Measurements from ENCODE around the gene VHLL.
"Not testable (repeated sequence)": the region's sequence is repeated elsewhere in the genome, so short reads cannot be mapped to it uniquely, and the experiment has no call there.

VHLL gene

DNA sequence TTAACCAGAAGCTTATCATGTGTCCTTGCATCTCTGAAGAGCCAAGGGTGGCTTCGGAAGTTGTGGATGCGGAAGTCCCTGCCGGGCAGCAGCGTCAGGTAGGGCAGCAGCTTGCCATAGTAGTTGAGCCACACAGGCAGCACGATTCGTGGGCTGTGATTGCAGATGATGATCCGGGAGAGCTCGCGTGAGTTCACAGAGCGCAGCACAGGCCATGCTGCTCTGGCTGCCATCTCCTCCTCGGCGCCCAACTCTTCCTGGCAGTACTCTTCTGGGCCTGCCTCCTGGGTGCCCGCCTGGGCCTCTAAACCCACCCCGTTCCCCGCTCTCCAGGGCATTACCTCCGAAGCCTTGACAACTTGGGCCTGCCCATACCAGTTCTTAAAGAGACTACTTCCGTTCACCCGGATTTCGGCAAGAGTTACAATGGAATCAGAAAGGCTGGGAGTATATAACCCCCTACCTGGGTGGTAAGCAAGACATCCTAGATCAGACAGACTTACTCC, at the start of gene VHLL:
VHLL (minus strand) TSS at position 456 of the 506 bp plus-strand sequence; CDS start at position 338, 118 bp downstream.
- H3K4me1 Mint-ChIP-seq, result peaks cover 10% of the 10 kb centered on the region
- peaks cover 15% of the 10 kb centered on the region for H3K27me3 Mint-ChIP-seq (ENCODE audit: low read depth, poor library complexity)
- H3K36me3 Mint-ChIP-seq (ENCODE audit: low read depth), result peaks cover 12% of the 10 kb centered on the region
- H3K4me3 Mint-ChIP-seq, result no peak within 1 kb of the TSS
- H3K9me3 Mint-ChIP-seq, result no peaks in the 10 kb centered on the region
- DNase-seq, result no peak
- no peak within 1 kb of the TSS for H3K27ac Mint-ChIP-seq
- no peak for TF ChIP-seq CTCF (IDR thresholded peaks at IDR 0.05)

DNA sequence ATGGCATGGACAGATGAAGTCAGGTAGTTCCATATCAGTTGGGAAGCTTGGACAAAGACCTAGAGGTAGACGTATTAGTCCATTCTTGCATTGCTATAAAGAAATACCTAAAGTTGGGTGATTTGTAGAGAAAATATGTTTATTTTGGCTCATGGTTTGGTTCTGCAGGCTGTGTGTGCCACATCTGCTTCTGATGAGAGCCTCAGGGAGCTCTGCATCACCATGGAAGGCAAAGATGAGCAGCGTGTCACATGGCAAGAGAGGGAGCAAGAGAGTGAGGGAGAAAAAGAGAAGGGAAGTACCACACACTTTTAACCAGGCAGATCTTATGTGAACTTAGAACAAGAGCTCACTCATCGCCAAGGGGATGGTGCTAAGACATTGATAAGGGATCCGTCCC, 48.2 kb upstream of the VHLL start:
- Mint-ChIP-seq H3K27me3 (ENCODE audit: low read depth, poor library complexity) (peaks cover 65% of the 10 kb centered on the region), H3K27ac (no peak overlapping the region), H3K4me1 (no peaks in the 10 kb centered on the region), H3K9me3 (no peaks in the 10 kb centered on the region), H3K36me3 (ENCODE audit: low read depth) (no peaks in the 10 kb centered on the region), H3K4me3 (no peak overlapping the region)
- no peak for TF ChIP-seq CTCF (IDR thresholded peaks at IDR 0.05)
- no peak for DNase-seq

DNA sequence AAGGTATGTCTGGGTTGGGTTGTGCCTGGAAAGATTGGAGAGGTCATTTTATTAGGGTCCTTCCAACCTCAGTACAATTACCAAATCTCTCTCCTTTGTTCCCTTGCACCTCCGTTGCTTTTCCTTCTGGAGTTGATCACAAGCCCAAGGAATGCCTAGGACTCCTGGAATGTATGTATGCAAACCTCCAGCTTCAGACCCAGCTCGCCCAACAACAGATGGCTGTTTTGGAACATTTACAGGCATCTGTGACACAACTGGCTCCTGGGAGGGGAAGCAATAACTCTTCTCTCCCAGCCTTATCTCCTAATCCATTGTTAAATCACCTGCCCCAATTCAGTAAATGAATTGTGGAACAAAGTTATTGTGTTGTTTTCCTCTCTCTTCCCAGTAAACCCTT, 47.5 kb upstream of the VHLL start:
- no peaks in the 10 kb centered on the region for H3K36me3 Mint-ChIP-seq (ENCODE audit: low read depth)
- no peak overlapping the region for H3K4me3 Mint-ChIP-seq
- no peaks in the 10 kb centered on the region for H3K4me1 Mint-ChIP-seq
- no peak overlapping the region for H3K27ac Mint-ChIP-seq
- peaks cover 63% of the 10 kb centered on the region for H3K27me3 Mint-ChIP-seq (ENCODE audit: low read depth, poor library complexity)
- no peak for DNase-seq
- TF ChIP-seq CTCF (IDR thresholded peaks at IDR 0.05), result no peak
- no peaks in the 10 kb centered on the region for H3K9me3 Mint-ChIP-seq

DNA sequence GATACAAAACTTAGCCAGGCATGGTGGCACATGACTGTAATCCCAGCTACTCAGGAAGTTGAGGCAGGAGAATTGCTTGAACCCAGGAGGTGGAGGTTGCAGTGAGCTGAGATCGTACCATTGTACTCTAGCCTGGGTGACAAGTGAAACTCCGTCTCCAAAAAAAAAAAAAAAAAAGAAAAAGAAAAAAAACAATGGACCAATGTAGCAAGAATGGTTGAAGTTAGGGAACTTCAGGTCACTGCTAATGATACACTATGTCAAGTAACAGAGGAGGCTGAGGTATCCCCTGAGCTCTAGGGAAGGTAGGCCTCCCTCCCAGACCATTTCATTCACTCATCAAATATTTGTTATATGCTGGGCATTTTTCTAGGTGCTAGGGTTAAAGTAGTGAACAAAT, 46.9 kb upstream of the VHLL start:
- not testable (repeated sequence) for DNase-seq, H3K4me3 Mint-ChIP-seq

GRCh38 chr1:156344409-156344808, 45.3 kb upstream of the VHLL start:
- Mint-ChIP-seq H3K4me3 (no peak overlapping the region), H3K36me3 (ENCODE audit: low read depth) (no peaks in the 10 kb centered on the region), H3K27me3 (ENCODE audit: low read depth, poor library complexity) (peaks cover 45% of the 10 kb centered on the region), H3K9me3 (no peaks in the 10 kb centered on the region), H3K4me1 (no peaks in the 10 kb centered on the region), H3K27ac (no peak overlapping the region)
- no peak for TF ChIP-seq CTCF (IDR thresholded peaks at IDR 0.05)
- no peak for DNase-seq

More for the DNA sequence above, 46.9 kb upstream of the VHLL start:
- H3K9me3 Mint-ChIP-seq; H3K27ac Mint-ChIP-seq; H3K4me1 Mint-ChIP-seq; H3K36me3 Mint-ChIP-seq (ENCODE audit: low read depth): not testable (repeated sequence)
- H3K27me3 Mint-ChIP-seq (ENCODE audit: low read depth, poor library complexity), result peaks cover 60% of the 10 kb centered on the region

- Mint-ChIP-seq H3K27ac (no peak overlapping the region), H3K36me3 (ENCODE audit: low read depth) (no peaks in the 10 kb centered on the region)
Observed at GRCh38 chr1:156342166-156342955, 43.3 kb upstream of the VHLL start.

More at GRCh38 chr1:156342166-156342955, 43.3 kb upstream of the VHLL start:
- H3K4me1 Mint-ChIP-seq, result peaks cover 3% of the 10 kb centered on the region
- TF ChIP-seq CTCF (IDR thresholded peaks at IDR 0.05), result no peak
- H3K4me3 Mint-ChIP-seq, result no peak overlapping the region
- no peak for DNase-seq
- H3K9me3 Mint-ChIP-seq, result no peaks in the 10 kb centered on the region
- H3K27me3 Mint-ChIP-seq (ENCODE audit: low read depth, poor library complexity), result peaks cover 31% of the 10 kb centered on the region

Data from nephron progenitor cell (in vitro differentiated cells).